HG03520 (cell line): Measurements from ENCODE around the gene PPP1R1C.
A peak's percentile ranks its signal among the peaks of the same experiment; 100 is the strongest.
"Not testable (repeated sequence)": the region's sequence is repeated elsewhere in the genome, so short reads cannot be mapped to it uniquely, and the experiment has no call there.

Source experiments
- ATAC-seq: cut with Tn5 transposase; IDR thresholded peaks from one replicate; pipeline ENCODE4 v1.9.1; 2021; ENCODE audit warnings: mild to moderate bottlenecking, moderate library complexity; ENCODE audit not compliant: unreplicated experiment

PPP1R1C gene

GRCh38 chr2:182006595-182007341, 21.1 kb downstream of the PPP1R1C start:
- ATAC-seq, result no peak

- no peak for ATAC-seq
Measured at GRCh38 chr2:182014284-182014683, 28.6 kb downstream of the PPP1R1C start.

- ATAC-seq, result no peak
Measured at GRCh38 chr2:182015334-182016109, 29.9 kb downstream of the PPP1R1C start.

GRCh38 chr2:182018218-182018617, 32.6 kb downstream of the PPP1R1C start:
- no peak for ATAC-seq

- no peak for ATAC-seq
Measured at GRCh38 chr2:182019731-182020130, 34.1 kb downstream of the PPP1R1C start.

GRCh38 chr2:182020286-182021070, 34.8 kb downstream of the PPP1R1C start:
- ATAC-seq, result no peak

- no peak for ATAC-seq
Measured at GRCh38 chr2:182023235-182023634, 37.6 kb downstream of the PPP1R1C start.

- not testable (repeated sequence) for ATAC-seq
Measured at GRCh38 chr2:182030875-182031274, 45.2 kb downstream of the PPP1R1C start.

- no peak for ATAC-seq
Measured at GRCh38 chr2:182031956-182032355, 46.3 kb downstream of the PPP1R1C start.

- ATAC-seq, result no peak
Measured at GRCh38 chr2:182033449-182033848, 47.8 kb downstream of the PPP1R1C start.

GRCh38 chr2:182038576-182038975, 52.9 kb downstream of the PPP1R1C start:
- ATAC-seq, result no peak

GRCh38 chr2:182043021-182043420, 57.4 kb downstream of the PPP1R1C start:
- ATAC-seq, result no peak

- ATAC-seq, result no peak
Measured at GRCh38 chr2:182043861-182044260, 58.2 kb downstream of the PPP1R1C start.

- no peak for ATAC-seq
Measured at GRCh38 chr2:182047544-182047943, 61.9 kb downstream of the PPP1R1C start.

GRCh38 chr2:182048088-182048487, 62.4 kb downstream of the PPP1R1C start:
- peak; percentile 90 for ATAC-seq

GRCh38 chr2:182048621-182049020, 63.0 kb downstream of the PPP1R1C start:
- no peak for ATAC-seq

GRCh38 chr2:182049372-182050148, 63.9 kb downstream of the PPP1R1C start:
- ATAC-seq, result no peak

GRCh38 chr2:182050333-182051135, 64.9 kb downstream of the PPP1R1C start:
- no peak for ATAC-seq

GRCh38 chr2:182055993-182056392, 70.3 kb downstream of the PPP1R1C start:
- ATAC-seq, result no peak

- ATAC-seq, result no peak
Measured at GRCh38 chr2:182057002-182057401, 71.3 kb downstream of the PPP1R1C start.
